GM10248 (cell line): Measurements from ENCODE around the gene RCAN3.

Source experiments
- CTCF ChIA-PET: fragments of 300-600 bp; sonication (Branson Sonifier 250); formaldehyde crosslinking; extraction: SDS; loops from one replicate; lab custom pipeline; 2021; ENCODE audit warnings: antibody characterized with exemption; lab: Yijun Ruan, JAX
- POLR2A ChIA-PET: fragments of 350-650 bp; sonication (Branson Sonifier 250); formaldehyde crosslinking; extraction: SDS; loops from one replicate; lab custom pipeline; 2020; ENCODE audit warnings: antibody characterized with exemption; lab: Yijun Ruan, JAX
- DNase-seq: peaks from one replicate; pipeline ENCODE4 v3.0.0; 2012; ENCODE audit errors: extremely low spot score
- TF ChIP-seq, protein P1 (sequence below): IDR thresholded peaks from 2 replicates; pipeline ENCODE4 v1.5.1; 2012; ENCODE audit warnings: mild to moderate bottlenecking, low read depth; ENCODE audit errors: extremely low read depth, missing control alignments, control extremely low read depth

The RCAN3 gene

DNA sequence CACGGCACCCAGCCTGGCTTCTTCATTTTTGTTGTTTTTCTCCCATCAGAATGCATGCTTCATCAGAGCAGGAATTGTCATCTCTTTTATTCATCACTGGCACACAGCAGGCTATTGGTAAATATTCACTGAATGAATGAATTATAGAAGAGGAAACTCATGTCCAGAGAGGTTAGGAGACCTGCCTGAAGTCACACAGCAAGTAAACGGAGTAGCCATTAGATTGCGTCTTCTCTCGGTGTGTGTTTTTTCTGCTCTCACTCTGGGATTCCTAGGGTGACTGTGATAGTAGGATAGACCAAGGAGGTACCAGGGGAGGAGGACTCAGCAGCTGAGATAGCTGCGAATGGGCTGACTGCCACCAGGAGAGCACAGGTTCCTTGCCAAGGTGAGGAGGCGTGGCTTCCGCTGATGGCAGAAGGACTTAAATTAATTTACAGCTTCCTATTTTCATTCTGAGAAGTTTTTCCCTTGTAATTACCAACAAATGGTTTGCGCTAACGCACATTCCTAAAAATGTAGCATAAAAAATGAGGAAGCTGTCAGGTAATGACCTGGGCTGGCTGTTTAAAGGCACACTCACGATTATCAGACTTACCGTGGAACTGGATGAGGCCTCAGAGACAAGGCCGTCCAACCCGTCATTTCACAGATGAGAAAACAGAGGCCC, 48.8 kb downstream of the RCAN3 start:
- ChIA-PET CTCF (interaction anchor here (0.8 kb wide), 1 partner anchor 13 kb away, joined by 3 read pairs; no protein-coding TSS in a partner anchor), POLR2A (no interaction called here)
- no peak for DNase-seq
- TF ChIP-seq, protein P1, sequence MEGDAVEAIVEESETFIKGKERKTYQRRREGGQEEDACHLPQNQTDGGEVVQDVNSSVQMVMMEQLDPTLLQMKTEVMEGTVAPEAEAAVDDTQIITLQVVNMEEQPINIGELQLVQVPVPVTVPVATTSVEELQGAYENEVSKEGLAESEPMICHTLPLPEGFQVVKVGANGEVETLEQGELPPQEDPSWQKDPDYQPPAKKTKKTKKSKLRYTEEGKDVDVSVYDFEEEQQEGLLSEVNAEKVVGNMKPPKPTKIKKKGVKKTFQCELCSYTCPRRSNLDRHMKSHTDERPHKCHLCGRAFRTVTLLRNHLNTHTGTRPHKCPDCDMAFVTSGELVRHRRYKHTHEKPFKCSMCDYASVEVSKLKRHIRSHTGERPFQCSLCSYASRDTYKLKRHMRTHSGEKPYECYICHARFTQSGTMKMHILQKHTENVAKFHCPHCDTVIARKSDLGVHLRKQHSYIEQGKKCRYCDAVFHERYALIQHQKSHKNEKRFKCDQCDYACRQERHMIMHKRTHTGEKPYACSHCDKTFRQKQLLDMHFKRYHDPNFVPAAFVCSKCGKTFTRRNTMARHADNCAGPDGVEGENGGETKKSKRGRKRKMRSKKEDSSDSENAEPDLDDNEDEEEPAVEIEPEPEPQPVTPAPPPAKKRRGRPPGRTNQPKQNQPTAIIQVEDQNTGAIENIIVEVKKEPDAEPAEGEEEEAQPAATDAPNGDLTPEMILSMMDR, result no peak

DNA sequence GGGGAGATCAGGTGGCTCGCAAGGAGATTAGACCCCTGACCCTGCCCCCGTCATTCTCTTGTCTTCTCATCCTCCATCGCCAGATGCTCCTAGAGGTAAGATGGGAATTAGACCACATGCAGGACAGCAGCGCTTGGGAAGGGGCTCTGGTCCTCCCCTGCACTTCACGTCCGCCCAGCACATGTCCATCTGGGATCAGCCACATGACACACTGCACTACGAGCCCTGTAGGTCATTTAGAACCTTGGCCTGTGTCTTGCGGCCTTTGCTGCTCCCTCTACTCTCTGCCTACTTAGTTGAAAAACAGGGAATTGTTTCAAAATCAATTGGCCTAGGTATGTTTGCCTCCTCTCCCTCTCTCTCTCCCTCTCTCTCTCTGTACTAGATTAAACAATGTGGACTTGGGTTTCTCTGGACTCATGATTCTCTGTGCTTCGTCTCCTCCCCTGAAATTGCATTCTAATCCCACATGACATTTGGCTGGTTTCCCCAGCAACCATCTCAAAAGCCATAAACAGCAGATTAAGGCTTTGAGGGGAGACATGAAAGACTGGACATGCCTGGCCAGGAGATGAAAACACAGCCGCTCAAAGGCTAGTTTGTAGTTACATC, 49.4 kb downstream of the RCAN3 start:
- DNase-seq, result no peak
- TF ChIP-seq, protein P1, result no peak
- ChIA-PET CTCF (interaction anchor here (0.8 kb wide), 1 partner anchor 12 kb away, joined by 3 read pairs; no protein-coding TSS in a partner anchor), POLR2A (interaction anchor here (0.6 kb wide), 1 partner anchor 320 kb away, joined by 3 read pairs; no protein-coding TSS in a partner anchor)

GRCh38 chr1:24553931-24554330, 51.3 kb downstream of the RCAN3 start:
- ChIA-PET POLR2A (no interaction called here), CTCF (no interaction called here)
- DNase-seq, result no peak
- TF ChIP-seq, protein P1, result no peak

GRCh38 chr1:24554714-24555113, 52.1 kb downstream of the RCAN3 start:
- TF ChIP-seq, protein P1, result no peak
- CTCF ChIA-PET, result interaction anchor here (0.8 kb wide), 1 partner anchor 13 kb away, joined by 3 read pairs; no protein-coding TSS in a partner anchor
- DNase-seq, result no peak
- POLR2A ChIA-PET, result no interaction called here

DNA sequence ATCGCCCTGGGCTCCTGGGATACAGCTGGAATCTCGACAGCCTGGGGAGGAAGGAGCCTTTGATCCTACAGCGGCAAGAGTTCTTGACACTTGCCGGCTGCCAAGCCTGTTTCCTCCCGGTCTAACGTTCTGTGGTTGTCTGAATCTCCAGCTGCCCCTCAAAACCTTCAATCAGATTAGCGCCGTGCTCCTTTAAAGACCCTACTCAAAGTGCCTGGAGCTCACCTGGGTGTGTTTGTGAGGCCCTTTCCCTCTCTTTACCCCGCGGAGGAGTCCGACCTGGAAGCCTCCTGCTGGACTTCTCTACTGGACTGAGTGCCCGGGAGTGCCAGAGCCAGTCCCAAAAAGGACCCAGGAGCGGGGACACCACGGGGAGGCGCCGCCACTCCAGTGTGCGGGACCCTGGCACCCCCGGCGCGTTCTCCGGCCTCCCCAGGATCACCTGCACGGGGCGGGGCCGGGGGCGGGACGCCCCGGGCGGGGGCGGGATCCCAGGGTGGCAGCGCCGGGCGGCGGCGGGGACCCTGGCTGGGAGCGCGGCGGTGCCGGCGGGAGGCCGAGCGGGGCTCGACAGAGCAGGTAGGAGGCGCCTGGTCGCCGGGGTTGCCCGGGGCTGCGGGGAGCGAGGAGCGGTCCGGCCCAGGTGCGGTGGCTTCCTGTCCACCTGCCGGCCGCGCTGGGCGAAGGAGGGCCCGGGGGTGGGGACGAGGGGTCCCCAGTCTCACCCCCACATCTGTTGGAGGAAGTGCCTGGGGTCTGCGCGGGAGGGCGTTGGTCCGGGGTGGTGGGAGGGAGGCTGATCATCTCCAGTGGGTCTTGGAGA, 53.2 kb downstream of the RCAN3 start, which contains the start of gene NCMAP:
Gene NCMAP (plus strand): TSS at position 497 of the 823 bp plus-strand sequence. CDS start 39,344 bp downstream, outside the sequence.
- TF ChIP-seq, protein P1, result no peak
- ChIA-PET CTCF (interaction anchor here (0.7 to 0.9 kb wide), 3 partner anchors 14 to 31 kb away, joined by 3 read pairs; no protein-coding TSS in a partner anchor), POLR2A (no interaction called here)
- no peak for DNase-seq

DNA sequence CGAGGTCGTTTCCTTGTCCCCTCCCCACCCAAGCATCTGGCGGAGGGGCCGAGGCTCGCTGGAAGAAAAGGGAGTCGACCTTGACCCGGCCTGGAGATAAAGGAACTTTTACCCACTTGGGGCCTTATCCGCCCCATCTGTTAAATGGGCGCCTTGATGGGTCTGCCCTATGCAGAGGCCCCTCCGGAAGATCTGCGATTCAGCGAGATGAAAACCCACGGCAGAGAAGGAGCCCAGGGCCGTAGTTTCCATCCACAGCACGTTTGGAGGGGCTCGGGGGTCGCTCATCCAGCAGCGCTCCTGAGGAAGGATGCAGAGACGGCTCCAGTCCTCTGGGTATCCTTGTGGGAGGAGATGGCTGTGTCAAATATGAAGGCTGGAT, 53.8 kb downstream of the RCAN3 start:
- TF ChIP-seq, protein P1, result no peak
- no peak for DNase-seq
- ChIA-PET CTCF (no interaction called here), POLR2A (no interaction called here)
